IMR-90 (cell line): ENCODE measurements around the gene ARID4B. TPM values are rescaled to one million over a fixed set of nuclear protein-coding genes. Genes with fewer than 3 reads are reported as not detected.

Experiments used
- ATAC-seq: fragments of 200-7000 bp; cut with Tn5 transposase; 2 replicates; pipeline ENCODE4 v1.9.1; 2020; ENCODE audit warnings: low read depth, mild to moderate bottlenecking, moderate library complexity
- BruUV-seq: library from RNA; stranded (reverse); fragments of 400-500 nt; replicated peaks from 2 replicates; lab custom pipeline; 2021; lab: Mats Ljungman, UMichigan
- CTCF ChIA-PET: fragments of 300-600 bp; formaldehyde crosslinking; extraction: SDS; loops from one replicate; lab custom pipeline; 2021; ENCODE audit warnings: antibody characterized with exemption; lab: Yijun Ruan, JAX
- POLR2A ChIA-PET: fragments of 300-600 bp; sonication (Branson Sonifier 250); formaldehyde crosslinking; loops from one replicate; lab custom pipeline; 2022; ENCODE audit warnings: antibody characterized with exemption; ENCODE audit not compliant: unreplicated experiment; lab: Charles Lee
- DNase-seq: peaks from one replicate; pipeline ENCODE4 v3.0.0; 2013
- H2AFZ ChIP-seq: replicated peaks from 2 replicates; pipeline ENCODE3; 2013; ENCODE audit warnings: low read length, mild to moderate bottlenecking; ENCODE audit not compliant: poor library complexity
- H2AK5ac ChIP-seq: 2 replicates; pipeline ENCODE4 v1.6.1; 2013; ENCODE audit warnings: low read depth, low read length, inconsistent platforms
- H2AK9ac ChIP-seq: replicated peaks from 2 replicates; pipeline ENCODE3; 2013; ENCODE audit warnings: mild to moderate bottlenecking, low read depth, low read length, moderate library complexity; ENCODE audit not compliant: poor library complexity
- H2BK120ac ChIP-seq: 2 replicates; pipeline ENCODE4 v1.6.1; 2013; ENCODE audit warnings: low read depth, low read length, inconsistent platforms
- H2BK15ac ChIP-seq: 3 replicates; pipeline ENCODE4 v1.6.1; 2013; ENCODE audit warnings: low read depth, low read length, inconsistent platforms
- H2BK20ac ChIP-seq: 2 replicates; pipeline ENCODE4 v1.6.1; 2013; ENCODE audit warnings: low read depth, mild to moderate bottlenecking, inconsistent platforms, low read length, moderate library complexity
- H2BK5ac ChIP-seq: 2 replicates; pipeline ENCODE4 v1.6.1; 2013; ENCODE audit warnings: mild to moderate bottlenecking, low read depth, low read length, inconsistent platforms; ENCODE audit not compliant: poor library complexity, severe bottlenecking
- H3K14ac ChIP-seq: replicated peaks from 2 replicates; pipeline ENCODE4 v1.6.1; 2013; ENCODE audit warnings: low read depth, low read length, inconsistent platforms
- H3K18ac ChIP-seq: 2 replicates; pipeline ENCODE4 v1.6.1; 2013; ENCODE audit warnings: low read depth, low read length, control low read depth
- H3K23ac ChIP-seq: 2 replicates; pipeline ENCODE4 v1.6.1; 2013; ENCODE audit warnings: low read depth, low read length, inconsistent platforms
- H3K27ac ChIP-seq: 2 replicates; pipeline ENCODE4 v1.5.1; 2013; ENCODE audit warnings: mild to moderate bottlenecking, control low read depth, low read length; ENCODE audit not compliant: insufficient read depth
- H3K27me3 ChIP-seq: 2 replicates; pipeline ENCODE4 v1.6.1; 2013; ENCODE audit warnings: low read length; ENCODE audit not compliant: control insufficient read depth, insufficient read depth
- H3K36me3 ChIP-seq: 2 replicates; pipeline ENCODE4 v1.6.1; 2013; ENCODE audit warnings: low read length, mixed read lengths; ENCODE audit not compliant: control insufficient read depth, insufficient read depth
- H3K4ac ChIP-seq: 2 replicates; pipeline ENCODE4 v1.6.1; 2013; ENCODE audit warnings: low read depth, low read length, inconsistent platforms
- H3K4me1 ChIP-seq: 2 replicates; pipeline ENCODE4 v1.6.1; 2013; ENCODE audit warnings: low read length, mixed read lengths; ENCODE audit not compliant: control insufficient read depth, insufficient read depth
- H3K4me2 ChIP-seq: 2 replicates; pipeline ENCODE4 v1.6.1; 2013; ENCODE audit warnings: low read depth, mild to moderate bottlenecking, control low read depth, low read length, moderate library complexity
- H3K4me3 ChIP-seq: 2 replicates; pipeline ENCODE4 v1.5.1; 2013; ENCODE audit warnings: low read depth, mild to moderate bottlenecking, control low read depth, low read length, moderate library complexity; ENCODE audit not compliant: insufficient read depth
- H3K56ac ChIP-seq: 2 replicates; pipeline ENCODE4 v1.6.1; 2013; ENCODE audit warnings: low read length, inconsistent platforms; ENCODE audit not compliant: insufficient read depth; ENCODE audit errors: extremely low read depth
- H3K79me1 ChIP-seq, 2 experiments: 2 replicates each; pipeline ENCODE4 v1.6.1; 2013; ENCODE audit warnings: low read length in 2 of 2, inconsistent platforms in 1 of 2, low read depth in 1 of 2
- H3K9ac ChIP-seq: 2 replicates; pipeline ENCODE4 v1.6.1; 2013; ENCODE audit warnings: low read depth, low read length, control low read depth
- H3K9me1 ChIP-seq: 2 replicates; pipeline ENCODE4 v1.6.1; 2013; ENCODE audit warnings: low read length, inconsistent platforms; ENCODE audit not compliant: insufficient read depth
- H3K9me3 ChIP-seq: 2 replicates; pipeline ENCODE4 v1.6.1; 2013; ENCODE audit warnings: low read length; ENCODE audit not compliant: control insufficient read depth, insufficient read depth
- H4K20me1 ChIP-seq: 2 replicates; pipeline ENCODE4 v1.6.1; 2013; ENCODE audit warnings: low read length, inconsistent platforms; ENCODE audit not compliant: insufficient read depth
- H4K5ac ChIP-seq: 2 replicates; pipeline ENCODE4 v1.6.1; 2013; ENCODE audit warnings: mild to moderate bottlenecking, low read depth, low read length, control low read depth
- H4K8ac ChIP-seq, 2 experiments: 2 replicates each; pipeline ENCODE4 v1.6.1; 2013; ENCODE audit warnings: low read depth in 2 of 2, low read length in 2 of 2, control low read depth in 1 of 2, inconsistent platforms in 1 of 2
- H4K91ac ChIP-seq: 2 replicates; pipeline ENCODE4 v1.6.1; 2013; ENCODE audit warnings: low read depth, low read length, inconsistent platforms; ENCODE audit not compliant: insufficient read depth
- CEBPB ChIP-seq: IDR thresholded peaks from 2 replicates; pipeline ENCODE4 v1.6.1; 2012; ENCODE audit warnings: low read depth, low read length, improper control_type of control experiment
- CTCF ChIP-seq: conservative IDR thresholded peaks from 2 replicates; pipeline ENCODE4 v1.5.1; 2012; ENCODE audit warnings: mild to moderate bottlenecking, low read depth, low read length, improper control_type of control experiment
- MAZ ChIP-seq: IDR thresholded peaks from 2 replicates; pipeline ENCODE4 v1.6.1; 2012; ENCODE audit warnings: low read depth, mild to moderate bottlenecking, low read length, improper control_type of control experiment, moderate library complexity, borderline replicate concordance
- WGBS, 2 experiments: methylation state at CpG; one replicate each; pipeline versions ENCODE4 v1.1.5 to v1.1.7; 2013; ENCODE audit warnings: missing lambda C conversion rate in 2 of 2; ENCODE audit not compliant: insufficient read length in 1 of 2; ENCODE audit errors: extremely low coverage in 2 of 2; 5-methylcytosine and 5-hydroxymethylcytosine counted together
- dilution Hi-C: fragments of 300-500 bp; cut with HindIII; formaldehyde crosslinking; loops from one replicate; pipeline ENCODE4 v1.14.3; 2018; ENCODE audit warnings: low sequenced_read_pairs; ENCODE audit not compliant: unreplicated experiment
- in situ Hi-C: fragments of 300-500 bp; cut with MboI; formaldehyde crosslinking; loops from 3 replicates; pipeline ENCODE4 v1.14.3; 2019; ENCODE audit warnings: low sequenced_read_pairs, inconsistent platforms, mixed read lengths
- intact Hi-C: fragments of 100-400 bp; cut with micrococcal nuclease; formaldehyde crosslinking; loops from 2 replicates; pipeline ENCODE4 v1.10.0; 2022
- polyA plus RNA-seq, 3 experiments: library from polyadenylated mRNA; depleted of rRNA; stranded (reverse); fragments of >200 nt; gene quantifications; 2 replicates each; pipeline ENCODE4 v1.2.3, GENCODE V29; 2012; ENCODE audit warnings: low replicate concordance in 1 of 3
- total RNA-seq: library from RNA; depleted of rRNA; stranded (reverse); fragments of >200 nt; gene quantifications from 2 replicates; pipeline ENCODE4 v1.2.3, GENCODE V29; 2012

The ARID4B gene
- total and polyA plus RNA-seq, 2 of the 4 experiments (the other 2 are of a cell fraction), result 8.5 to 16.0 TPM

GRCh38 chr1:235315173-235315572 lies 12.8 kb downstream of the ARID4B start:
- H3K4me3 ChIP-seq, result no peak overlapping the region
- H4K8ac ChIP-seq, result no peak overlapping the region
- no peak overlapping the region for H2BK120ac ChIP-seq
- ATAC-seq (no peak), DNase-seq (no peak)
- dilution Hi-C loops (no loop called here), intact Hi-C loops (no loop called here), in situ Hi-C loops (no loop called here)
- H4K5ac ChIP-seq, result no peak overlapping the region
- POLR2A ChIA-PET, result interaction anchor here (0.6 kb wide), 1 partner anchor 11 kb away, joined by 4 read pairs; no protein-coding TSS in a partner anchor
- H3K18ac ChIP-seq, result no peak overlapping the region
- H3K9me3 ChIP-seq, result no peaks in the 10 kb centered on the region
- no peak overlapping the region for H3K23ac ChIP-seq
- no peak overlapping the region for H3K56ac ChIP-seq
- no peak overlapping the region for H4K91ac ChIP-seq
- no peak overlapping the region for H2AK9ac ChIP-seq
- no peak overlapping the region for H2AFZ ChIP-seq
- H2BK5ac ChIP-seq, result no peak overlapping the region
- no TSS peak for BruUV-seq
- peaks cover 10% of the 10 kb centered on the region for H3K36me3 ChIP-seq
- no peak overlapping the region for H3K4ac ChIP-seq
- H3K79me1 ChIP-seq, result peaks cover 3 to 60% of the 10 kb centered on the region in 2 experiments; a peak in 3 of 4 replicates
- CTCF ChIA-PET, result no interaction called here
- H3K4me1 ChIP-seq, result peaks cover 4% of the 10 kb centered on the region; the same call in 1 of the 2 replicates
- H3K9me1 ChIP-seq, result peaks cover 11% of the 10 kb centered on the region
- H3K9ac ChIP-seq, result no peak overlapping the region
- no peak overlapping the region for H2BK20ac ChIP-seq
- no peak for TF ChIP-seq CTCF
- peak; percentile 40 for TF ChIP-seq CEBPB
- TF ChIP-seq MAZ, result no peak
- H3K27me3 ChIP-seq, result no peaks in the 10 kb centered on the region
- H2AK5ac ChIP-seq, result no peak overlapping the region
- no peak overlapping the region for H2BK15ac ChIP-seq
- WGBS, 2 experiments, result no CpG with 5 or more reads among the region's 5 CpGs
- no peak overlapping the region for H3K4me2 ChIP-seq
- peaks cover 89% of the 10 kb centered on the region for H4K20me1 ChIP-seq
- H3K27ac ChIP-seq, result no peak overlapping the region
- H3K14ac ChIP-seq, result no peak overlapping the region
